Measurements from ENCODE around the gene RESP18.
A peak's percentile ranks its signal among the peaks of the same experiment; 100 is the strongest.
"Not testable (repeated sequence)": the region's sequence is repeated elsewhere in the genome, so short reads cannot be mapped to it uniquely, and the experiment has no call there.

RESP18 gene

DNA sequence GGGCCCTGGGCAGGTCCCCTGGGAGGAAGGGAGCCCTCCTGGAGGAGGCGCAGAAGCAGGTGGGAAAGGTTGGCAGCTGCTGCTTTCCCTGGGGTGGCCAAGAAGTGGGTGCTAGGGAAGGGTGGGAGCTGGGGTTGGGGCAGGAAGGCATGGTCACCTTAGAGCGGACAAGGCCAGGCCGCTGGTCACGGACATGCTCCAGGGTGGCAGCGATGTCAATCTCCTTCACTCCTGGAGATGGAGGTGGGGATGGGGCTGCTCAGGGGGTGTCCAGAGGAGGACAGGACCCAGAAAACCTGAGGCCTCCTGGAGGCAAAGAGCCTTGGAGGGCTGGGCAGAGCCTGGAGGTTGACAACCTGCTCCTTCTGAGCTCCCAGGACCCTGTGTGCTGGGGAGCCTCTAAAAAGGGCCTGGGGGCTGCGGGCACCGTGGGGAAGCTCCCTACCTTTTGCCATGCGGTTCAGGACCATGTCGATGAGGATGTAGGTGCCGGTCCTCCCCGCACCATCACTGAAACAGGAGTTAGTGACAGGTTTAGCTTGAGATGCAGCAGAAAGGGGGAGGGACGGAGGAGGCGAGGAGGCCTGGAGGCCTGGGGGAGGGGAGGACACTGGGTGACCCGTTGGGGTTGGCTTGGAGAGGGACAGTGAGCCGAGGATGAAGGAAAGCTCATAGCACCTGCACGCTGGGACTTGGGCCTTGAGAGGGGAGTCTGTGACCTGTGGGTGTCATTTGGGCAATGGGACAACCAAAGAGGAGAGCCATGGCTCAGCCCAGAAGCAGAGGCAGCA, 42.0 kb downstream of the RESP18 start:
- no peak for DNase-seq

DNA sequence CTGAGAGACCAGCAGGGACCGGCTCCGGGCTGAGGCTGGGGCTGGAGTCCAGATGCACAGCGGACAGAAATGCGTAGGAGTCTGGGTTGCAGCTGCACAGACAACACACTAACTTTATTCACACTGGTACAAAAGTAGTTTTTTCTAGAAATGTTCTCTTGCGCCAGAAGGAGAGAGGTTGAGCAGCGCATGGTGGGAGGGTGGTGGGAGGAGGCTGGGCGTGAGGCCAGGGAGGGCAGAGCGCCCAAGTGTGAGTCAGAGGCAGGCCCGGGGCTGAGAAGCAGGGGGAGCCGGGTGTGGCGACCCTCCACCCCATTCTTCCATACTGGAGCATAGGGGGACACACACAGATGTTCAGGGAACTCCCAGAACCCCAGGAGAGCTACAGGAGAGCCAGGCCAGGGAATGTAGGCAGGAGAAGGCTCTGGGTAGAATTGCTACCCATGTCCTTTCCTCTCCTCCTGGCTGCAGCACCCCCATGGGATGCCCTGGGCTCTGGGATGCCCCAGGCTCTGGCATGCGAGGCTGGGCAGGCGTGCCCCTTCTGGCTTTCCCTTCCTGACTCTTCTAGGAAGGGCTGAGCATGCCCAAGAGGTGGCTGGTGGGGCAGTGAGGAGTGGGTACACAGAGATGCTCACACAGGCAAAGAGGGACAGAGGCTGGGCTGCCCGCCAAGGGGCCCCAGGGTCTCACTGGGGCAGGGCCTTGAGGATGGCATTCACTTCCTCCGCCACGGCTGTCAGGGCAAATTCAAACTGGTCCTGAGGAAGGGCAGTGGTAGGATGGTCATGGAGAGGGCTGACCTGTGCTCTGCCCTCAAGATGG, 42.8 kb downstream of the RESP18 start:
- DNase-seq: no peak

GRCh38 chr2:219289195-219289536, 43.4 kb downstream of the RESP18 start:
- DNase-seq: no peak

GRCh38 chr2:219287580-219288265, 44.8 kb downstream of the RESP18 start:
- no peak for DNase-seq

GRCh38 chr2:219287116-219287440, 45.5 kb downstream of the RESP18 start:
- DNase-seq: not testable (repeated sequence)

GRCh38 chr2:219286436-219287115, 46.0 kb downstream of the RESP18 start:
- DNase-seq: no peak

GRCh38 chr2:219285894-219286425, 46.6 kb downstream of the RESP18 start:
- DNase-seq: no peak

GRCh38 chr2:219285373-219285735, 47.2 kb downstream of the RESP18 start:
- DNase-seq: no peak

DNA sequence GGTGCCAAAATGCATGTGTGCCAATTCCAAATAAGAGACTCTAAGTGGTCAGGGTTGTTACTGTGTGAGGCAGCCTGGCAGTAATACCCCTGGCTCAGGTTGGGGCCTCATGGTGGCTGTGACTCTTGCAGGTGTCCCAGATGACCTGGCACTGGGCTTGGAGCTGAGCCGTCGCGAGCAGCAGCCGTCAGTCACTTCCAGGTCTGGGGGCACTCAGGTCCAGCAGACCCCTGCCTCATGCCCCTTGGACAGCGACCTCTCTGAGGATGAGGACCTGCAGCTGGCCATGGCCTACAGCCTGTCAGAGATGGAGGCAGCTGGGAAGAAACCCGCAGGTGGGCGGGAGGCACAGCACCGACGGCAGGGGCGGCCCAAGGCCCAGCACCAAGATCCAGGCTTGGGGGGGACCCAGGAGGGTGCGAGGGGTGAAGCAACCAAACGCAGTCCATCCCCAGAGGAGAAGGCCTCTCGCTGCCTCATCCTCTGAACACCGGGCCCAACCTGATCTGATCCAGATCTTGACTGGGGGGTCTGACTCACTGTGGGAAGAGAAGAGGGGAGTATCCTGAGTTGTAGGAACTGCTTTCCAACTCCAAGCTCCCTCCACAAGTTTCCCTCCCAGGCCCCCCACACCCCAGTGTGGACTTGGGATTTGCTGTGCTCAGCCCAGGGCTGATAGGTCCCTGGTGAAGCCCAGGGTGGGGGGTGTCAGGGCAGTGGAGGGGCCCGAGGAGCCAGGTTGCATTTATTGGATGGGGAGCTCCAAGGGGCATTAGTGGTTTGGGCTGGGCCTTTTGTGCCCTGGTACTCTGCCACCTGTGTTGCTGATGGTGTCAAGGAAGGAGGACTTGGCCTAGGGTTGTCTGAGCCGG, 47.8 kb downstream of the RESP18 start:
- no peak for DNase-seq

DNA sequence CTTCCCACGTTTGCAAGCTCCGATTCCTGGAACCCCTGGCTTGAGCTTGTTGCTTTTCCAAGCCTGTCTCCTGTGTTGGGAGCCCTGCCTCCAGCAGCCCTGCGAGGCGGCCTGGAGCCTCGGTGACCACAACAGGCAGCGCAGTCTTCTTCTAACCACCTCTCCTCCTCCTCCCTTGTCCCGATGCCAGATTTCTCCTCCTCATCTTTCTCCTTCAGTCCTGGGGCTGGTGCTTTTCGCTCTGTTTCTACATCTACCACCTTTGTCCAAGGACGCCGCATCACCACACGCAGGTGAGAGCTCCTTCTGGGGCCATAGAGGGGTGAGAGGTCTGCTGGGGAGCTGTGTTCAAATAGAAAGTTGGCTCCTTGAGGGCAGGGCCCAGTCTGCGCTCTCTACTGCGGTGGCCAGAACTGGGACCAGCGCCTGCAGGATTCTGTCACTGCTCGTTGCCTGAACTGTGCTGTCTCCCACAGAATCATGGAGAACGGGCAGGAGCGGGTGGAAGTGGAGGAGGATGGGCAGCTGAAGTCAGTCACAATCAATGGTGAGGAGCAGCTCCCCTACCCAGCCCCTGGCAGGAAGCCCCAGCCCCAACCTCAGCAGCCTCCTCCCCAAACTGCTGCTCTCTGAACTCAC, 49.5 kb downstream of the RESP18 start:
- DNase-seq: no peak

DNA sequence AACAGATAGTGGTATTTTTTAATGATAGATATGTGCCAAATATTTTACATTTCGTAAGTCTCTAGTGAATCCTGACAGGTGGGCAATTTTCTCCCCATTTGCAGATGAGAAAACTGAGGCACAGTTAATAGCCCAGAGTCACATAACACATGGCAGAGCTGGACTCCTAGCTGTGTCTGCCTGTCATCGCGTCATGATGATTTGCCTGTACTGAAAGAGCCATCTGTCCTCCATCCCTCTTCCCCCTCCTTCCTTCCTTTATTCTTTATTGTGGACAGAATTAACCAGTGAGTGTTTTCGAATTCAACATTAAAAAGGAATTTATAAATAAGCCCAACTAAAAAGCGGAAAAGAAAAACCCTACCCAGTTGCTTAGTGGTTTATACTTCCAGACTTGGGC, 50.2 kb downstream of the RESP18 start:
- DNase-seq: no peak

DNA sequence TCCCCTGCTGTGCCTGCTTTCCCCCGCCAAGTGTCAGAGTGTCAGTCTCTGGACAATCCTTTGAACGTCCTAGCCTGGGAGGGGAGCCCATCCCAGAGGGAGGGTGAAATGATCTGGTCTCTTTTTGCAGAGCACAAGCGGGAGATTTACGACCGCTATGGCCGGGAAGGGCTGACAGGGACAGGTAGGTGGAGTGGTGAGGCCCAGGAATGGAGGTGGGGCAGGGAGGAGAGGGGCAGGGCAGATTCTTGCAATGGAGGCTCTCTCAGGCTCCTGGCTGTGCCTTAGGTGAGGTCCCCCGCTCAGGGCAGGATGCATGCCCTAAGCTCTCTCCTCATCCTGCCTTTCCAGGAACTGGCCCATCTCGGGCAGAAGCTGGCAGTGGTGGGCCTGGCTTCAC, 51.0 kb downstream of the RESP18 start:
- no peak for DNase-seq

- DNase-seq: no peak
These were observed 51.9 kb downstream of the RESP18 start for GRCh38 chr2:219280651-219281050.

DNA sequence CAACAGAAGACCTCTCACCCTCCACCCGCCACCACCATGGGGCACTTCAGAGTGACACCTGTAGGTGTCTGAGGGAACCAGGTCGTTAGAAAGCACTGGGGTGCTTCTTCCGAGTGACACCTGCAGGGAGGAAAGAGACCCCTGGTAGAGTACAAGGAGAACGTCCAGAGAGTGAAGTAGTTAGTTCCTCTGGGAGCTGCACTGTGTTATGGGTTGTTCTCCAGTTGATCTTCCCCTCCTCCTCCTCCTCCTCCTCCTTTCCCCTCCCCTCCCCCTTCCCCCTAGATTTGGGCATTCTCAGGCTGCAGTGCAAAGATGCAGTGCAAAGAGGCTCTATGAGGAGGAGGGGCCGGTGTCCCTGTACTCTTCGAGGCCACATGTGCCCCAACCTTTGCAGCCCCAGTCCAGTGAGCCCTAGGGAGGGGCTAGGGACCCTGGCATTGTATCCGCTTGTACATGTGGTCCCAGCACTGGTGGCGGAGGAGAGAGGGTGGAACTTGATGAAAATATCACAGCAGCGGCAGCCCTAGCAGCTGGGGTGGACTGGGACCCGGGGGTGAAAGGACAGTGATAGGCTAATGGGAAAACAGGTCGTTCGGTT, 52.5 kb downstream of the RESP18 start:
- no peak for DNase-seq

DNA sequence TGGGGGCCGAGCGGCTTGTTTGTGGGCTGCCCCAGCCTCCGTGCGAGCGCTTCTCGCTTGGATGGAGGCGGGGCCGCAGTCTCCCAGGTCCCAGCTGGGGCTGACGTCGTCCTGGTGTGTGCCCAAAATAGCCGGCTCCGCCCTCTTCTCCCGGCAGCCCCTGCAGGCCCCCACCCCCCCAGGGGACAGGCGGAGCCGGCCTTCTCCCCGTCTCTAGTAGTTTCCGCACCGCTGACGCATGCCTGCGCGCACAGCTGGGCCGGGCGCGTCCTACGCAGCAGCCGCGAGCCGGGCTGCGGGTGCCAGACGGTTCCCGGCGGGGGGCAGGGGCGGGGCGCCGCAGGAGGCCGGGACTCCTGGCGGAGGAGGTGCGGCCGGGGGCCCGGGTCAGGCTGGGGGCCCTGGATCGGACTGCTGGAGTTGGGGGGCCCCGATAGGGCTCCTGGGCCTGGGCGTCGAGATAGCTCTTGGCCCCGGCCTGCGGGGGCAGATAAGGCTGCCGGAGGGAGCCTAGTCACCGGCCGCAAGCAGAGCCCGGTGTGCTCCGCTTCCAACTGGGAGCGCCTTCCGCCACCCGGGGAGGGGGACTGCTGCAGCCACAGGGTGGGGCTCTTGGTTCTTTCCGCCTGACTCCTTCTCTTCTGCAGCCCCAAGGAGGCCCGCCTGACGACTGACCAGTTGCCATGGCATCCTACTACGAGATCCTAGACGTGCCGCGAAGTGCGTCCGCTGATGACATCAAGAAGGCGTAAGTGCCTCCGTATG, 53.2 kb downstream of the RESP18 start, which contains the start of gene DNAJB2:
TSS of gene DNAJB2 (plus strand) at position 216 of the 765 bp plus-strand sequence. CDS start at position 684, 468 bp downstream.
- peak; percentile 99 for DNase-seq

DNA sequence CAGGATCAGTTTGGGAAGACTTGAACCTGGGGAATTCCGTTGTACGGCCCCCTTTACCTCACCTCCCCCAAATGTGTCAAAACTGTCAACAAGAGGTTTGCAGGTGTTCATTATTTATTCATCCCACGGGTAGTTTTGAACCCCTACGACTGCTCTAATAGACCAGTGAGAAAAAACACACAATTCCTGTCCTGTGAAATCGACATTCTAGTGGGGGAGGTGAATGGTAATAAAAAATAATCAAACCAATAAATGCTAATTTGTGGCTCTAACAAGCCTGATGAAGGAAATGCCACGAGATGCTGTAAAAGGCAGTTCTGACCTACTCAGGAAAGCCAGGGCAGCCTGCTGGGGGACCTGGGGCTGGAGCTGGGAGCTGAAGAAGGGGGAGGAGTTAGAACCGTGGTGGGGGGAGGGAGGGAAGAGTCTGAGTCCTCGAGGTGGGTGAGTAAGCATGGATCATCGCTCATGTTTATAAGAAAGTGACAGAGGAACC, 53.8 kb downstream of the RESP18 start:
- peak; percentile 22 for DNase-seq

DNA sequence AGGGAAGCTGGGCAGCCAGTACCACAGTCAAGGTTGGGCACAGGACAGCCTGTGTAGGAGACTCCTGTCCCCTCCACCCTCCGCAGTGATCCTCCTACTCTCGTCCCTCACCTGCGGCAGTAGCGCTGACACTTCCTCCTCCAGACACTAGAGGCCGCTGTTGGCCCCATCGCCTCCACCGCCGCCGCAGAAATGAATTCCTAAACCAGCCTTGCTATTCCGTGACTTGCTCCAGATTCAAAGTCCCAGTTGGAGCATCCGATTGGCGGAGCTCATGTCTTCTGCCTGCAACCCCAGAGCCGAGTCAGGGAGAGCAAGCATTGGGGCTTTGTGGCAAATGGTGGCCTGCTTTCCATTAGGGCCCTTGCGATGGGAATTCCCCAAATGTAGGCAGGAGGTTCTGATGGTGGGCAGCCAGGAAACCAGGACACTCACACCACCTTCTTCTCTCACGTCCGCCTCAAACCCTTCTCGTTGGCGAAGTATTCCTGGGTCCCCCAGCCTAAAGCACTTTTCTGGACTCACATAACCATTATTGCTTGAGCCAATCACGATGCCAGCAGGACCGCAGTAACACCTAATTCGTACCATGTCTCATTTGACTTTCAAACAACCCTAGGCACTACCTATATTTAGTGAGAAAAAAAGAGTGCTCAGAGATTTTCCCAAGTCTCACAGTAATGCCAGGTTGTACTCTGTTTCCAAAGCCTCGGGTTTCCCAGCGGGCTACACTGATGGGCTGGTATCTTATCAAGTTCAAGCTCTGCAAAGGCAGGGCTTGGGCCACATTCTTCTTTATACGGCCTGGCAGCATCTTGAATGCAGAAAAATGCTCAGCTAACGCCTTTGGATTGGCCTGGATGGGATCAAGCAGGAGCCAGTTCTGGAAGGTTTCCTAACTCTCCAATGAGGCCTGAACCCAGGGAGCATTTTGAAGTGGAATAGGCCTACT, 54.6 kb downstream of the RESP18 start:
- DNase-seq: peak; percentile 82
